Suppressor macrophage treated with lipopolysaccharide for 1 hour (primary cell): ENCODE results near the gene TAOK3.
"Not testable (repeated sequence)": the region's sequence is repeated elsewhere in the genome, so short reads cannot be mapped to it uniquely, and the experiment has no call there.

Experiments used
- DNase-seq, 3 donors: peaks; one replicate each; pipeline ENCODE4 v3.0.0-alpha.2; 2020 to 2022

The TAOK3 gene

DNA sequence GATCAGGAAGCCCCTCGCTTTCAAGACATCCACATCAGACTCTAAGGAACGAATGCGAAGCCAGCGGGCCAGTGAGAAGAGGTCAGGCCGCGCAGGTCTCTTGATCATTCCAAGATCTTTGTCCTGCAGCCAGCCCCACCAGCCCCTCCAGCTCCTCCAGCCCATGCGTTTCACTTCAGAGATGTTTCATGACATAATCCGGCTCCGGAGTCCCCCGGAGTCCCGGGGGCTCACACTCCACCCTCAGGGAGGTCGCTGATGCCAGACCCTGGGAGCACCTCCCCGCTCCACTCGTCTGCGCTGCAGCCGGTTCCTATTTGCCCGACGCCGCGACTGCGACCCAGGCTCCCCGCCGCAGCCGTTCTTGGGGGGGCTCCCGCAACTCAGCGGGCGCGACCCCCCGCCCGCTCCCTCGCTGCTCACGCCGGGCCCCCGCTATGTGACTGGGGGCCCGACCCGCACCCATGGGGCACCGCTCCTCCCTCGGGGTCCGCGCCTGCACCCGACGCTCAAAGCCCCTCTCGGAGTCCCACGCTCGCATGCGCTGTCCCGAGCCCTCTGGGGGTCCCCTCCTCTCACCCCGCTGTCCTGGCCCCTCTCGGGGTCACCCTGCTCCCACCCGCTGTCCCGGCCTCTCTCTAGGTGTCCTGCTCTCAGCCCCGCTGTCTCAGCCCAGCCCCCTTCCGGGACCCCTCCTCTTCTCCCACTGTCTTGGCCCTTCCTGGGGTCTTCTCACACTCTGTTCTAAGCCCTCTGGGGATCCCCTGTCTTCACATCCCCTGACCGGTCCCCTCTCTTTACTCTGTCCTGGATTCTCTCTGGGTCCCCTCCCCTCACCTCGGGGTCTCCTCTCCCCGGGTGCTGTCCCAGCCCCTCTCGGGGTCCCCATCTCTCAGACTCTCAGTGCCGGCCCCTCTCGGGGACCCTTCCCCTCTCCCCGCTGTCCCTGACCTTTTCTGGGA is 1.1 kb downstream of the TAOK3 start:
- DNase-seq = peak in 1 of 3 donors; percentile 56

- no peak for DNase-seq
Observed at GRCh38 chr12:118370601-118371000, 2.1 kb downstream of the TAOK3 start.

- no peak for DNase-seq
Observed at GRCh38 chr12:118368821-118369220, 3.9 kb downstream of the TAOK3 start.

- DNase-seq = peak; percentile 47 to 84 (median 80)
Observed at GRCh38 chr12:118361889-118362288, 10.8 kb downstream of the TAOK3 start.

GRCh38 chr12:118361092-118361404 is 11.7 kb downstream of the TAOK3 start:
- no peak for DNase-seq

DNA sequence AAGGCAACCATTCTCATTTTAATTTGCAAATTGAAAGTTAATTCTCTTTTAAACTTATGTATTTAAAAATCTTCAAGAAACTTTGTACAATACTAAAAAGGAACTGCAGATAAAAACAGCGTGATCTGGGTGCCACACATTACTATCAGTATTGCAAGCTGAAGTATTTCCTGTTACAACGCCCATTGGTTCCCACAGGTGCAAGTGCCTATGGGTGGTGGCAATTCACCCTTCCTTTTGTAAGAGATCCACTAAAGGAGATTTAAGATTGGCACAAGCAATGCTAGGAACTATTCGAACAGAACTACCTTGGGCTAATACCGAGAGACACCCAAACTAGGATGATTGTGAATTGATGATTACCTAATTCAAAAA is 13.2 kb downstream of the TAOK3 start:
- no peak for DNase-seq

GRCh38 chr12:118358612-118359540 is 13.8 kb downstream of the TAOK3 start:
- DNase-seq = peak; percentile 65 to 88 (median 85)

DNA sequence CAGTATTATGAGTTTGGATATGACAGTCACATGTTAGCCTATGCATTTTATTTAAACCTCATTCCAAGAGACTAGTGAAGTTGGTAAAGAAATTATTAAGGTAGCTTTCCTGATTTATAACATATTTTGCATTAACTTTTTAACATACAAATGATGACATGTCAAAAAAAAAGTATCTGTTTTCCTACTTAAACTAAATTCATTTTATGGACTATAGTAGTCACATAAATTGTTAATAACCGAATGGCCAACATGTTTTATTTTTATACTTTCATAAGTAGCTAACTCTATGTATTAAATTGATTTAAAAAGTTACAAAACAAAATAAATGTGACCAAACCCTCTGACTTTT is 14.7 kb downstream of the TAOK3 start:
- no peak for DNase-seq

DNA sequence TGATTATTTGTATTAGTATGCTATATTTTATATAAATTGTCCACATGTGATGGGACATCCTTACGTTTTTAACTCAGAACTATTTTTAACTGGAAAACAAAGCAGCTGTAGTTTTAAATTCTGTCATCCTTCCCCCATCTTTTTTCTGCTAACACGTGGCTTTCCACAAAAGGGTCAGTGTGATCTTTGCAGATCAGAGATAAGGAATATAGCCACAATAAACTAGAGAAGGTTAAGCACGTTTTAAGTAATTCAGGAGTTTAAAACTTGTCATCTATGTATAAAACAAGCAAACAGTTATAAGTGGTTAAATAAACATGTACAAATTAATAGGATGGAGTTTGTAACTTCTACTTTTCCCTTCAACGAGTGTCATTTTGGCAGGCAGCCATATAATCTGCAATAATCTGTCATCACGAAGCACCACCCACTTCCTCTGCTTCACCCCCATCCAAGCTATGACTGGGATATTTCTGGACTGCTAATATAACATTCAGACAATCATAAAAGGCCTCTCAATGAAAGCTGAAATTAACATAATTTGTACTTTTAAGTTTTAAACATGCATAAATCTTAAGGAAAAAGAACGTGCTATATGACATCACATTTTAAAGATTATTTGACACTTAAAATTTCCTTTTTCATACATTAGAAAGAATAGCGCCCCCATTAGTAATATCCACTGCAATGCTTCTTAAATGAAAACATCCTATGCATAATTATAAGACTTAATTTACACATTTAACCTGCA is 15.3 kb downstream of the TAOK3 start:
- peak; percentile 88 to 95 (median 94) for DNase-seq

DNA sequence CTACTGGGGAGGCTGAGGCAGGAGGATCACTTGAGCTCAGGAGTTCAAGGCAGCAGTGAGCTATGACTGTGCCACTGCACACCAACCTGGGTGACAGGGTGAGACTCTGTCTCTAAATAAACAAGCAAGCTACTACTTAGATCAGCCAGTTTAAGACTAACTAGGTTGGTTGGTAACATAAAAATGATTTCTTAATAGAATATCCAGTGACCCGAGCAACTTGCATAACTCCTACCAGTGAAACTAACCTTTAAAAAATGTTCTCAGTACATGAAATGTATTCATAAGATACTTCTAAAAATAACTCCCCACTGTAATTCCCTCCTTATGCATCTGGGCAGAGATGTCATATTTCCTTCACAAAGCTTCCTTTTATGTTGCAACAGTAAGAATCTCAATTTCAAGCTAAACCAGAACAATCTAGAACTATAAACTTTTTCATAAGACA is 15.9 kb downstream of the TAOK3 start:
- peak; percentile 51 to 84 (median 74) for DNase-seq

GRCh38 chr12:118355843-118356242 is 16.9 kb downstream of the TAOK3 start:
- DNase-seq = no peak

GRCh38 chr12:118354903-118355302 is 17.8 kb downstream of the TAOK3 start:
- DNase-seq = no peak

GRCh38 chr12:118354503-118354902 is 18.2 kb downstream of the TAOK3 start:
- not testable (repeated sequence) for DNase-seq

- no peak for DNase-seq
Observed at GRCh38 chr12:118353721-118354120, 19.0 kb downstream of the TAOK3 start.

GRCh38 chr12:118350908-118351559 is 21.7 kb downstream of the TAOK3 start:
- DNase-seq = no peak

GRCh38 chr12:118347916-118348315 is 24.8 kb downstream of the TAOK3 start:
- no peak for DNase-seq

GRCh38 chr12:118346895-118347294 is 25.8 kb downstream of the TAOK3 start:
- no peak for DNase-seq

DNA sequence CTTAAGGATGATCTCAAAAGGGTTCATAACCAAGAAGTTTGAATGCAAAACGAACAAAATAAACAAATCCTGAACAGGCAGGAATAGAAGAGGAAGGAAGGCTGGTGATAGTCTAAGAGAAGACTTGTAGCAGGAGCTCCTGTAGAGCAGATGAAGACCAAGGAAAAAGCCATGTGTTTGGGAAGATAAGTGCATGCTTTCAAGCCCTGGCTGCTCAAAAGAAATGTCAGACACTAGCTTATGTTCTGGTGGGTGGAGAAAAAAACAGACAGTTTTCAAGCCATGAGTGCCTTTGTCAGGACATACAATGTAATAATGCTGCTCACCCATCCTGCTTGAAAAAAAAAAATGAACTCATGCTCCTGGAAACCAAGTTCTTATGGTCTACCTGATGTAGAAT is 27.4 kb downstream of the TAOK3 start:
- DNase-seq = no peak

GRCh38 chr12:118344829-118345228 is 27.9 kb downstream of the TAOK3 start:
- DNase-seq = no peak

DNA sequence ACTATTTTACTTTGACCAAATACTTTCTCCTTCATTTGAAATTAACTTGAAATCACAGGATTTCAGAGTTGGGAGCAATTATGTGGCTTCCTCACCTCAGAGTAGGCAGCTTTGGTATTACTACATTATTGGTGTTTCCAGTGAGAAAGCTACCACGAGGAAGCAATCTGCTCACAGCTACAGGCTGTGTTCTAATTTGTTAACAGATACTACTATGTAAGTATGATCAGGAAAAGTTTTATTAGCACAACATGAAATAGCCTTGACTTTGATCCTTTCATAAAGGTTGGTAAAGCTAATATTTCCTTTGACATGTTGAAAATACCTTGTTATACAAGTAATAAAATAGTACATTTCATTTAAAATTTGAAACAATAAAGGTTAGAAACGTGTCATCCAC is 30.6 kb downstream of the TAOK3 start:
- no peak for DNase-seq

GRCh38 chr12:118337194-118337838 is 35.4 kb downstream of the TAOK3 start:
- DNase-seq = no peak

DNA sequence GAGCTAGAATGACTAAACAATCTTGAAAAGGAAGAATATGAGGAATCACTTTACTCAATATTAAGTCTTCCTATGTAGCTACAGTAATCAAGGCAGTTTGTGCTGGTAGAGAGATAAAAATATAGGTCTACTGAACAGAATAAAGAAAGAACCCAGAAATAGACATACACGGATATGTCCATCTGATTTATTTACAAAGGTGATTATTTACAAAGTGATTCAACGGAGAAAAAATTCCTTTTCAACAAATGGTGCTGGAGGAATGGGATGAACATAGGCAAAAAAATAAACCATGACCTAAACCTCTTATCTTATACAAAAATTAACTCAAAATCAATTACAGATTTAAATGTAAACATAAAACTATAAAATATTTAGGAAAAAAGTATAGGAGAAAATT is 36.6 kb downstream of the TAOK3 start:
- no peak for DNase-seq
